Neural progenitor cell (in vitro differentiated cells): ENCODE results near the gene BLOC1S4. TPM values are rescaled to one million over a fixed set of nuclear protein-coding genes. Genes with fewer than 3 reads are reported as not detected.

Experiments used
- DNase-seq: peaks from one replicate; pipeline ENCODE4 v3.0.0-alpha.2; 2016; ENCODE audit warnings: low spot score
- H2AFZ ChIP-seq: fragments of 200-600 bp; sonication (generic); replicated peaks from 2 replicates; pipeline ENCODE4 v1.6.1; 2016; ENCODE audit warnings: antibody characterized with exemption
- H3F3A ChIP-seq: fragments of 200-600 bp; sonication (generic); 2 replicates; pipeline ENCODE4 v1.6.1; 2016; ENCODE audit warnings: antibody characterized with exemption, low read depth
- H3K27ac ChIP-seq: fragments of 200-600 bp; sonication (generic); 2 replicates; pipeline ENCODE4 v1.5.1; 2016; ENCODE audit warnings: mild to moderate bottlenecking
- H3K27me3 ChIP-seq: fragments of 200-600 bp; sonication (generic); 2 replicates; pipeline ENCODE4 v1.6.1; 2016; ENCODE audit warnings: mild to moderate bottlenecking, moderate library complexity
- H3K36me3 ChIP-seq: fragments of 200-600 bp; sonication (generic); 2 replicates; pipeline ENCODE4 v1.5.1; 2016
- H3K4me1 ChIP-seq: fragments of 200-600 bp; sonication (generic); 2 replicates; pipeline ENCODE4 v1.6.1; 2016; ENCODE audit warnings: mixed run types
- H3K4me2 ChIP-seq: fragments of 200-600 bp; sonication (generic); 2 replicates; pipeline ENCODE4 v1.6.1; 2016
- H3K4me3 ChIP-seq: fragments of 200-600 bp; sonication (generic); 2 replicates; pipeline ENCODE4 v1.5.1; 2016
- H3K79me2 ChIP-seq: fragments of 200-600 bp; sonication (generic); 2 replicates; pipeline ENCODE4 v1.6.1; 2016; ENCODE audit warnings: low read depth
- H3K9ac ChIP-seq: fragments of 200-600 bp; sonication (generic); 2 replicates; pipeline ENCODE4 v1.6.1; 2016
- H3K9me3 ChIP-seq: fragments of 200-600 bp; sonication (generic); 2 replicates; pipeline ENCODE4 v1.5.1; 2016; ENCODE audit warnings: low read depth
- H4K20me1 ChIP-seq: fragments of 200-600 bp; sonication (generic); 2 replicates; pipeline ENCODE4 v1.6.1; 2016; ENCODE audit warnings: low read depth
- H3K27ac Mint-ChIP-seq: 3 replicates; pipeline ENCODE4 v1.8.0; 2021; ENCODE audit warnings: mixed read lengths
- H3K27me3 Mint-ChIP-seq: 2 replicates; pipeline ENCODE4 v1.8.0; 2022; ENCODE audit warnings: low read depth, mild to moderate bottlenecking, inconsistent platforms, moderate library complexity, mixed read lengths; ENCODE audit not compliant: insufficient read depth
- H3K36me3 Mint-ChIP-seq: 3 replicates; pipeline ENCODE4 v1.8.0; 2021; ENCODE audit warnings: mixed read lengths
- H3K4me1 Mint-ChIP-seq: 3 replicates; pipeline ENCODE4 v1.8.0; 2021; ENCODE audit warnings: mixed read lengths
- H3K4me3 Mint-ChIP-seq: 3 replicates; pipeline ENCODE4 v1.8.0; 2021; ENCODE audit warnings: mild to moderate bottlenecking, moderate library complexity, mixed read lengths
- H3K9me3 Mint-ChIP-seq: 3 replicates; pipeline ENCODE4 v1.8.0; 2020; ENCODE audit warnings: mixed read lengths
- CTCF ChIP-seq: fragments of 200-600 bp; sonication (generic); IDR thresholded peaks from 2 replicates; pipeline ENCODE4 v1.5.1; 2017; ENCODE audit warnings: antibody characterized with exemption, mild to moderate bottlenecking
- EZH2 ChIP-seq: fragments of 200-600 bp; sonication (generic); IDR thresholded peaks from 2 replicates; pipeline ENCODE4 v1.6.1; 2017; ENCODE audit warnings: antibody characterized with exemption, mild to moderate bottlenecking, moderate library complexity
- EZH2phosphoT487 ChIP-seq: fragments of 200-600 bp; sonication (generic); IDR thresholded peaks from 2 replicates; pipeline ENCODE4 v1.6.1; 2017; ENCODE audit warnings: antibody characterized with exemption
- total RNA-seq: library from RNA; depleted of rRNA; stranded (reverse); fragments of >200 nt; gene quantifications from 2 replicates; pipeline ENCODE4 v1.2.3, GENCODE V29; 2015; ENCODE audit warnings: low replicate concordance

Gene BLOC1S4
- total RNA-seq, 1 donor from 2014 or later: 10.5 TPM

GRCh38 chr4:6674500-6675149, 41.3 kb upstream of the BLOC1S4 start:
- Histone ChIP-seq H3K9me3 (no peaks in the 10 kb centered on the region), H4K20me1 (peaks cover 29% of the 10 kb centered on the region), H3K4me1 (peaks cover 21% of the 10 kb centered on the region), H3K27me3 (no peaks in the 10 kb centered on the region), H3K79me2 (peaks cover 38% of the 10 kb centered on the region), H2AFZ (peak overlapping the region; percentile 44), H3K36me3 (peaks cover 4% of the 10 kb centered on the region), H3K27ac (no peak overlapping the region), H3F3A (peaks cover 4% of the 10 kb centered on the region), H3K9ac (peak overlapping the region; percentile 50), H3K4me3 (peak overlapping the region; percentile 83), H3K4me2 (peak overlapping the region; percentile 94)
- DNase-seq: peak; percentile 40
- Mint-ChIP-seq H3K4me3 (peak overlapping the region; percentile 90), H3K27ac (no peak overlapping the region), H3K4me1 (peaks cover 34% of the 10 kb centered on the region), H3K27me3 (peaks cover 9% of the 10 kb centered on the region), H3K36me3 (peaks cover 32% of the 10 kb centered on the region), H3K9me3 (peaks cover 3% of the 10 kb centered on the region)
- TF ChIP-seq CTCF: peak; percentile 51
- TF ChIP-seq EZH2: peak; percentile 24
- TF ChIP-seq EZH2phosphoT487: no peak

GRCh38 chr4:6676722-6677558, 39.0 kb upstream of the BLOC1S4 start:
- DNase-seq: no peak
- TF ChIP-seq EZH2phosphoT487 (no peak), EZH2 (no peak), CTCF (no peak)
- H3K4me3 Mint-ChIP-seq: peak overlapping the region; percentile 19
- Histone ChIP-seq H2AFZ (no peak overlapping the region), H3K4me3 (no peak overlapping the region), H3K27me3 (no peaks in the 10 kb centered on the region), H3K9ac (peak overlapping the region; percentile 28), H3K36me3 (peaks cover 4% of the 10 kb centered on the region), H3K4me1 (peaks cover 21% of the 10 kb centered on the region), H3K79me2 (peaks cover 38% of the 10 kb centered on the region), H3K4me2 (peak overlapping the region; percentile 94), H3K9me3 (no peaks in the 10 kb centered on the region), H3K27ac (no peak overlapping the region), H3F3A (peaks cover 4% of the 10 kb centered on the region), H4K20me1 (peaks cover 29% of the 10 kb centered on the region)
- peaks cover 3% of the 10 kb centered on the region for H3K9me3 Mint-ChIP-seq
- H3K27me3 Mint-ChIP-seq: peaks cover 9% of the 10 kb centered on the region
- H3K4me1 Mint-ChIP-seq: peaks cover 34% of the 10 kb centered on the region
- peak overlapping the region; percentile 1 for H3K27ac Mint-ChIP-seq
- H3K36me3 Mint-ChIP-seq: peaks cover 28% of the 10 kb centered on the region

GRCh38 chr4:6680372-6681034, 35.5 kb upstream of the BLOC1S4 start:
- Histone ChIP-seq H3K27ac (no peak overlapping the region), H3K4me2 (no peak overlapping the region), H3K4me3 (no peak overlapping the region), H4K20me1 (peaks cover 18% of the 10 kb centered on the region), H3F3A (no peaks in the 10 kb centered on the region), H3K9me3 (no peaks in the 10 kb centered on the region), H2AFZ (no peak overlapping the region), H3K36me3 (peaks cover 4% of the 10 kb centered on the region), H3K27me3 (no peaks in the 10 kb centered on the region), H3K9ac (no peak overlapping the region), H3K79me2 (peaks cover 22% of the 10 kb centered on the region), H3K4me1 (peaks cover 10% of the 10 kb centered on the region)
- no peaks in the 10 kb centered on the region for H3K9me3 Mint-ChIP-seq
- H3K27ac Mint-ChIP-seq: no peak overlapping the region
- peak; percentile 46 for DNase-seq
- peak overlapping the region; percentile 30 for H3K4me3 Mint-ChIP-seq
- H3K36me3 Mint-ChIP-seq: peaks cover 24% of the 10 kb centered on the region
- H3K4me1 Mint-ChIP-seq: peaks cover 23% of the 10 kb centered on the region
- TF ChIP-seq EZH2 (no peak), EZH2phosphoT487 (no peak), CTCF (peak; percentile 44)
- H3K27me3 Mint-ChIP-seq: peaks cover 6% of the 10 kb centered on the region
